HG02943 (cell line): ENCODE measurements around the gene MYO9A.
A peak's percentile ranks its signal among the peaks of the same experiment; 100 is the strongest.

Source experiments
- ATAC-seq: cut with Tn5 transposase; IDR thresholded peaks from one replicate; pipeline ENCODE4 v1.9.1; 2021; ENCODE audit warnings: mild to moderate bottlenecking, low read depth, moderate library complexity; ENCODE audit not compliant: unreplicated experiment

The MYO9A gene

GRCh38 chr15:72118017-72118978 lies at the start of gene MYO9A, which contains the start of gene SENP8:
Gene MYO9A, minus strand, starts transcription at chr15:72118150. Its CDS starts 71,587 bp downstream, at chr15:72046563.
Gene SENP8, plus strand, starts transcription at chr15:72118403. Its CDS starts 21,221 bp downstream, at chr15:72139624.
- ATAC-seq: peak; percentile 62

- no peak for ATAC-seq
Measured at GRCh38 chr15:72167445-72167844, 49.5 kb upstream of the MYO9A start.

GRCh38 chr15:72166716-72167417 lies 48.9 kb upstream of the MYO9A start:
- ATAC-seq: no peak

GRCh38 chr15:72163719-72164118 lies 45.8 kb upstream of the MYO9A start:
- no peak for ATAC-seq

- ATAC-seq: no peak
Measured at GRCh38 chr15:72162569-72162968, 44.6 kb upstream of the MYO9A start.

GRCh38 chr15:72161361-72162132 lies 43.6 kb upstream of the MYO9A start:
- ATAC-seq: no peak

GRCh38 chr15:72160696-72161245 lies 42.8 kb upstream of the MYO9A start:
- ATAC-seq: no peak

- no peak for ATAC-seq
Measured at GRCh38 chr15:72156928-72157327, 39.0 kb upstream of the MYO9A start.

GRCh38 chr15:72155635-72156616 lies 38.0 kb upstream of the MYO9A start:
- ATAC-seq: no peak

GRCh38 chr15:72155003-72155621 lies 37.2 kb upstream of the MYO9A start:
- ATAC-seq: no peak

- ATAC-seq: no peak
Measured at GRCh38 chr15:72154316-72154715, 36.4 kb upstream of the MYO9A start.

GRCh38 chr15:72153269-72154000 lies 35.5 kb upstream of the MYO9A start:
- no peak for ATAC-seq

GRCh38 chr15:72147418-72147817 lies 29.5 kb upstream of the MYO9A start:
- no peak for ATAC-seq

- no peak for ATAC-seq
Measured at GRCh38 chr15:72146934-72147333, 29.0 kb upstream of the MYO9A start.

- ATAC-seq: no peak
Measured at GRCh38 chr15:72146221-72146620, 28.3 kb upstream of the MYO9A start.

- ATAC-seq: peak; percentile 99
Measured at GRCh38 chr15:72141171-72142084, 23.5 kb upstream of the MYO9A start.

GRCh38 chr15:72140088-72140487 lies 22.1 kb upstream of the MYO9A start:
- no peak for ATAC-seq
